Kidney (tissue), 14 donors: ENCODE measurements around the gene RARRES1. TPM values are rescaled to one million over a fixed set of nuclear protein-coding genes. Genes with fewer than 3 reads are reported as not detected.

Experiments
- DNase-seq, 5 donors: peaks; one replicate each; pipeline ENCODE4 v3.0.0-alpha.2; 2013 to 2020
- FAIRE-seq: peaks from 2 replicates; lab custom pipeline; 2012; peaks lifted over from hg19 to GRCh38; lab: Jason Lieb, UNC
- H3K27ac ChIP-seq, 2 donors: one replicate each; pipeline ENCODE4 v1.7.0; 2013; ENCODE audit warnings: low read depth in 2 of 2, low read length in 2 of 2, inconsistent platforms in 1 of 2
- H3K27me3 ChIP-seq: one replicate; pipeline ENCODE4 v1.7.1; 2013; ENCODE audit warnings: low read length, inconsistent platforms; ENCODE audit not compliant: control insufficient read depth, insufficient read depth
- H3K36me3 ChIP-seq, 3 donors: one replicate each; pipeline versions ENCODE4 v1.7.0 to v1.7.1; 2013; ENCODE audit warnings: low read length in 3 of 3, control low read depth in 1 of 3, inconsistent platforms in 1 of 3; ENCODE audit not compliant: insufficient read depth in 3 of 3, control insufficient read depth in 2 of 3
- H3K4me1 ChIP-seq, 3 donors: one replicate each; pipeline versions ENCODE4 v1.7.0 to v1.7.1; 2013; ENCODE audit warnings: low read length in 3 of 3, inconsistent platforms in 1 of 3, low read depth in 1 of 3; ENCODE audit not compliant: control insufficient read depth in 2 of 3, insufficient read depth in 2 of 3
- H3K4me3 ChIP-seq, 3 donors: one replicate each; pipeline versions ENCODE4 v1.7.0 to v1.8.1; 2013; ENCODE audit warnings: low read length in 3 of 3, control low read depth in 1 of 3, inconsistent platforms in 1 of 3
- H3K9ac ChIP-seq, 3 donors: one replicate each; pipeline versions ENCODE4 v1.7.0 to v1.7.1; 2013; ENCODE audit warnings: low read length in 3 of 3, control low read depth in 1 of 3, inconsistent platforms in 1 of 3
- H3K9me3 ChIP-seq, 3 donors: one replicate each; pipeline versions ENCODE4 v1.7.0 to v1.7.1; 2013; ENCODE audit warnings: low read length in 3 of 3, control low read depth in 1 of 3, inconsistent platforms in 1 of 3; ENCODE audit not compliant: control insufficient read depth in 2 of 3, insufficient read depth in 1 of 3
- CTCF ChIP-seq: IDR thresholded peaks from 3 replicates; pipeline ENCODE4 v1.5.1; 2012; ENCODE audit warnings: mild to moderate bottlenecking, moderate library complexity, borderline replicate concordance; ENCODE audit not compliant: insufficient read depth; ENCODE audit errors: extremely low read depth
- intact Hi-C: fragments of 100-400 bp; cut with DNase I; formaldehyde crosslinking; loops from one replicate; pipeline ENCODE4 v1.11.1; 2022
- polyA plus RNA-seq: library from polyadenylated mRNA; stranded (reverse); fragments of 350-450 nt; fragmentation: Illumina TruSeq; extraction: RNeasy Lipid Tissue Mini Kit (QIAGEN cat#74804); gene quantifications from one replicate; pipeline ENCODE4 v1.2.3, GENCODE V29; 2014; ENCODE audit warnings: low read depth, low replicate concordance; ENCODE audit not compliant: insufficient read depth
- total RNA-seq: library from RNA; stranded (reverse); fragmentation: NEBNext Ultra II Directional; extraction: Animal tissue kit (Norgen Biotek cat#: 25700); gene quantifications from one replicate; pipeline ENCODE4 v1.2.1, GENCODE V29; 2021
- donor health status: control.
- donor health status: control.
- donor health status: control.
- donor health status: control.
- donor health status: control.
- donor health status: DM: yes; HTN: yes; CAD: no.
- donor health status: Normal renal cell carcinoma (clear cell type).

RARRES1 gene
- total and polyA plus RNA-seq, 2 donors from 2014 or later = 10.3 to 94.0 TPM

DNA sequence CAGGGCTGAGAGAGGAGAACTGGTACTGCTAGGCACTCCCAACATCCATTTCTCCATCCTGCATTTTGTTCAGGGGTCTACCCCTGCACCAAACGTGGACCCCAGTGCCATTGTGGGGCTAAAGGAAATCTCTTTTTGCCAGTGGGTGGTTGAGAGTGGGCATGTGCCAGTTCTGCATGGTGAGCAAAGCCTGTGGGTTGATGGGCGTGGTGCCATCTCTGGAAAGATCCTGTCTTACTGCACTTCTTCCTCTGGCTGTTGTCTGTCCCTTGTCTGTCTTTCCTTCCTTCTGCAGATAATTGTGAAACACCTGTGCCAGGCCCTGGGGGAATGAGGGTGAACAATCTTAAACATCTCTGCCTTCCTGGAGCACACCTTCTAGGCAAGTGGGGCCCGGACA lies 1.4 kb upstream of the RARRES1 start:
- Histone ChIP-seq H3K27ac (no peak overlapping the region), H3K4me1 (peaks cover 0 to 7% (median 4%) of the 10 kb centered on the region in 3 donors), H3K4me3 (no peak overlapping the region), H3K27me3 (no peaks in the 10 kb centered on the region), H3K36me3 (no peaks in the 10 kb centered on the region), H3K9ac (no peak overlapping the region), H3K9me3 (peaks cover 0 to 5% (median 0%) of the 10 kb centered on the region in 3 donors)
- DNase-seq = no peak
- TF ChIP-seq CTCF = no peak
- intact Hi-C loops = loop anchor here (5.0 kb wide), 1 partner anchor 49 kb away; no protein-coding TSS in a partner anchor
- no peak for FAIRE-seq

DNA sequence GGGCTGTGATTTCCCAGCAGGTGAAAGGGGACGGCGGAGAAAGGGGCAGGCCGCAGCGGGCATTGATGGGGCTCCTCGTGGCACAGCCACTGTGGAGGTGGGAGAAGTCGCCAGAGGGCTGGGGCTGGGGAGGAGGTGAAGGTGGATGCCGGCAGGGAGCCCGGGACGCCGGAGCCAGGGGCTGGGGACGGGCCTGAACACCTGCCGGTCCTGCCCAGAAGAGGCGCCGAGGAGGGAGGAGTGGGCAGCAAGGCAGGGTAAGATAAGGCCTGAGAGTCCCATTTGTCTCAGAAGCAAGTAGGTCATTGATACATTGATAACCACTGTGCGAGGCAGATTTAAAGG lies 571 bp upstream of the RARRES1 start:
- H3K4me1 ChIP-seq = peaks cover 0 to 7% (median 4%) of the 10 kb centered on the region in 3 donors
- no peak for TF ChIP-seq CTCF
- intact Hi-C loops = loop anchor here (5.0 kb wide), 1 partner anchor 49 kb away; no protein-coding TSS in a partner anchor
- H3K9ac ChIP-seq = peak overlapping the region in 1 of 3 donors; percentile 12
- H3K4me3 ChIP-seq = peak overlapping the region; percentile 11 to 68 (median 32)
- no peaks in the 10 kb centered on the region for H3K27me3 ChIP-seq
- H3K36me3 ChIP-seq = no peaks in the 10 kb centered on the region
- peaks cover 0 to 5% (median 0%) of the 10 kb centered on the region in 3 donors for H3K9me3 ChIP-seq
- DNase-seq = no peak
- no peak overlapping the region for H3K27ac ChIP-seq
- FAIRE-seq = no peak

GRCh38 chr3:158731486-158731885 lies 771 bp downstream of the RARRES1 start:
- Histone ChIP-seq H3K27me3 (no peaks in the 10 kb centered on the region), H3K27ac (no peak overlapping the region), H3K36me3 (no peaks in the 10 kb centered on the region), H3K4me3 (peak overlapping the region; percentile 21 to 68 (median 53)), H3K9me3 (peaks cover 0 to 5% (median 0%) of the 10 kb centered on the region in 3 donors), H3K4me1 (peaks cover 0 to 11% (median 4%) of the 10 kb centered on the region in 3 donors), H3K9ac (peak overlapping the region in 1 of 3 donors; percentile 41)
- DNase-seq = peak in 1 of 5 donors; percentile 26
- no peak for FAIRE-seq
- intact Hi-C loops = loop anchor here (5.0 kb wide), 1 partner anchor 51 kb away; no protein-coding TSS in a partner anchor
- TF ChIP-seq CTCF = no peak

DNA sequence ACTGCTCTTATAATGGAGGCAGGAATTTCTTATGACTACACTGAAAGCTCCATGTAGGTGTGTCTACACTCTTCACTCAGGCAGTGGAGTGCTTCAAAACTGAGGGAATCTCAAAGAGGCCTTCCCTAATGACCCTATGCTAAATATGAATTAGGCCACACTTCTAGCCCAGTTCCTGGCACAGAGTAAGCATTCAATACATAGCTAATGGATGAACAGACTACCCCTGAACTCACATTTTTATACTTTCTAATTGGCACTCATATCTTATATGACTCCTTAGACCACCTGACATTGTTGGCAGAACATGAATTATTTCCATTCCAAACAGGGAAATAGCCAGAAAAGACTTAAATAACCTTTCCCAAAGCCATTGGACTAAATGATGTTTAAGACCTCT lies 3.4 kb downstream of the RARRES1 start:
- no peak for DNase-seq
- TF ChIP-seq CTCF = no peak
- Histone ChIP-seq H3K27me3 (no peaks in the 10 kb centered on the region), H3K4me1 (peaks cover 0 to 17% (median 12%) of the 10 kb centered on the region in 3 donors), H3K36me3 (no peaks in the 10 kb centered on the region), H3K9ac (no peak overlapping the region), H3K27ac (no peak overlapping the region), H3K4me3 (no peak overlapping the region), H3K9me3 (no peaks in the 10 kb centered on the region)
- intact Hi-C loops = no loop called here
- FAIRE-seq = no peak
